ENCODE measurements around the gene OR8D4.

The OR8D4 gene

GRCh38 chr11:123901867-123902266, at the start of gene OR8D4:
Gene OR8D4 (plus strand): TSS chr11:123902167. CDS start chr11:123906432, 4,265 bp downstream.
- Histone ChIP-seq H2AFZ (ENCODE audit: low read depth, low read length, severe bottlenecking) (no peak within 1 kb of the TSS), H3K9me2 (replicated peaks; ENCODE audit: insufficient read depth, low read length) (no peaks in the 10 kb centered on the region), H3F3A (ENCODE audit: insufficient read depth) (no peaks in the 10 kb centered on the region), H3K4me2 (ENCODE audit: low read depth, low read length, poor library complexity, severe bottlenecking) (no peak within 1 kb of the TSS), H3K27me3 (ENCODE audit: low read length) (no peaks in the 10 kb centered on the region), H4K20me1 (ENCODE audit: low read depth, low read length) (no peaks in the 10 kb centered on the region), H3K36me3 (ENCODE audit: low read length) (no peaks in the 10 kb centered on the region), H3K9ac (ENCODE audit: low read length) (no peak within 1 kb of the TSS), H3K4me3 (ENCODE audit: insufficient read depth, low read length, poor library complexity, severe bottlenecking) (no peak within 1 kb of the TSS), H3K9me3 (ENCODE audit: insufficient read depth, low read length) (no peaks in the 10 kb centered on the region), H3K27ac (ENCODE audit: low read depth, low read length) (no peak within 1 kb of the TSS), H3K79me2 (ENCODE audit: insufficient read depth, low read length) (no peaks in the 10 kb centered on the region)
- no peak for TF ChIP-seq EZH2phosphoT487 (conservative IDR thresholded peaks at IDR 0.05; ENCODE audit: low read length)
- no peak for TF ChIP-seq CTCF (IDR thresholded peaks at IDR 0.05; ENCODE audit: insufficient read depth, low read length, poor library complexity, severe bottlenecking)

GRCh38 chr11:123852321-123852720, 49.6 kb upstream of the OR8D4 start:
- Histone ChIP-seq H3K4me3 (ENCODE audit: insufficient read depth, low read length, poor library complexity, severe bottlenecking) (no peak overlapping the region), H3K9me3 (ENCODE audit: insufficient read depth, low read length) (no peaks in the 10 kb centered on the region), H3K27ac (ENCODE audit: low read depth, low read length) (no peak overlapping the region), H3K9ac (ENCODE audit: low read length) (no peak overlapping the region), H3K36me3 (ENCODE audit: low read length) (no peaks in the 10 kb centered on the region), H4K20me1 (ENCODE audit: low read depth, low read length) (no peaks in the 10 kb centered on the region), H3K4me2 (ENCODE audit: low read depth, low read length, poor library complexity, severe bottlenecking) (no peak overlapping the region), H3K27me3 (ENCODE audit: low read length) (no peaks in the 10 kb centered on the region), H3K9me2 (replicated peaks; ENCODE audit: insufficient read depth, low read length) (no peaks in the 10 kb centered on the region), H2AFZ (ENCODE audit: low read depth, low read length, severe bottlenecking) (no peak overlapping the region), H3K79me2 (ENCODE audit: insufficient read depth, low read length) (no peaks in the 10 kb centered on the region), H3F3A (ENCODE audit: insufficient read depth) (no peaks in the 10 kb centered on the region)
- no peak for TF ChIP-seq EZH2phosphoT487 (conservative IDR thresholded peaks at IDR 0.05; ENCODE audit: low read length)
- no peak for TF ChIP-seq CTCF (IDR thresholded peaks at IDR 0.05; ENCODE audit: insufficient read depth, low read length, poor library complexity, severe bottlenecking)

- Histone ChIP-seq H3F3A (ENCODE audit: insufficient read depth) (no peaks in the 10 kb centered on the region), H3K4me2 (ENCODE audit: low read depth, low read length, poor library complexity, severe bottlenecking) (no peak overlapping the region), H3K27me3 (ENCODE audit: low read length) (no peaks in the 10 kb centered on the region), H3K9me3 (ENCODE audit: insufficient read depth, low read length) (no peaks in the 10 kb centered on the region), H3K27ac (ENCODE audit: low read depth, low read length) (no peak overlapping the region), H3K9ac (ENCODE audit: low read length) (no peak overlapping the region), H3K4me3 (ENCODE audit: insufficient read depth, low read length, poor library complexity, severe bottlenecking) (no peak overlapping the region), H2AFZ (ENCODE audit: low read depth, low read length, severe bottlenecking) (no peak overlapping the region), H4K20me1 (ENCODE audit: low read depth, low read length) (no peaks in the 10 kb centered on the region), H3K9me2 (replicated peaks; ENCODE audit: insufficient read depth, low read length) (no peaks in the 10 kb centered on the region), H3K36me3 (ENCODE audit: low read length) (no peaks in the 10 kb centered on the region), H3K79me2 (ENCODE audit: insufficient read depth, low read length) (no peaks in the 10 kb centered on the region)
- TF ChIP-seq EZH2phosphoT487 (conservative IDR thresholded peaks at IDR 0.05; ENCODE audit: low read length) = no peak
- no peak for TF ChIP-seq CTCF (IDR thresholded peaks at IDR 0.05; ENCODE audit: insufficient read depth, low read length, poor library complexity, severe bottlenecking)
These were observed 48.9 kb upstream of the OR8D4 start for GRCh38 chr11:123853038-123853437.

Measured in SU-DHL-6 (cell line).